Measurements from ENCODE around the gene CARD11.
A peak's percentile ranks its signal among the peaks of the same experiment; 100 is the strongest.

The CARD11 gene

DNA sequence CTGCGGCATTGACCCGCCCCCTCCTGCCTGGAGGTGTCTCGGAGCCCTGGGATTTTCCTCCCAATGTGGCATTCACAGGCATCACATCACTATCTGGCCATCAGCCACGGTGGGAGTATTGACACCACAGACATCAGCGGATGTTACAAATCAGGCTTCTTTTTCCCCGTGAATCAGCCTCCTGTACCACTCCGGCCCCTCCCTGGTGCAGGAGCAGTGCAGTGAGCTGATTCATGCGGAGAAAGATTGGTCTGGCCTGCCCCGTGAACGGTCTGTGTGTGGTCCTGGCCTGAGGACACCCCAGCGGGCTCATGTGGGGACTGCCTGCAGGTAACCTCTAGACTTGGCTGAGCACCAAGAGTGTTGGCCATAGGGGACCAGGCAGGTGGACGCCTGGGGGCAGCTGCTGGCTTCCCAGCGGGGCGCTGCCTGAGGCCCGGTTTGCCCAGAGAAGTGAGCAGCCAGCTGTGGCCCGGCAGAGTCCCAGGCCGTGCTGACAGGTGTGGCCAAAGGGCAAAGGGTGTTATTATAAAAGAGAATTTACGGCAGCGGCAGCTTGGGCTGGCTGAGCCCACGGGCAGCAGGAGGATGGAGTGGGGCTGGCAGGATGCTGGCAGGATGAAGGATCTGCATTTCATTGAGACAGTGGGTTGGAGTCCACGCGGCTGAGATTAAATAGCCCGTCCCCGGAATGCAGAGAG lies 167.5 kb downstream of the CARD11 start:
- TF ChIP-seq, protein P1, sequence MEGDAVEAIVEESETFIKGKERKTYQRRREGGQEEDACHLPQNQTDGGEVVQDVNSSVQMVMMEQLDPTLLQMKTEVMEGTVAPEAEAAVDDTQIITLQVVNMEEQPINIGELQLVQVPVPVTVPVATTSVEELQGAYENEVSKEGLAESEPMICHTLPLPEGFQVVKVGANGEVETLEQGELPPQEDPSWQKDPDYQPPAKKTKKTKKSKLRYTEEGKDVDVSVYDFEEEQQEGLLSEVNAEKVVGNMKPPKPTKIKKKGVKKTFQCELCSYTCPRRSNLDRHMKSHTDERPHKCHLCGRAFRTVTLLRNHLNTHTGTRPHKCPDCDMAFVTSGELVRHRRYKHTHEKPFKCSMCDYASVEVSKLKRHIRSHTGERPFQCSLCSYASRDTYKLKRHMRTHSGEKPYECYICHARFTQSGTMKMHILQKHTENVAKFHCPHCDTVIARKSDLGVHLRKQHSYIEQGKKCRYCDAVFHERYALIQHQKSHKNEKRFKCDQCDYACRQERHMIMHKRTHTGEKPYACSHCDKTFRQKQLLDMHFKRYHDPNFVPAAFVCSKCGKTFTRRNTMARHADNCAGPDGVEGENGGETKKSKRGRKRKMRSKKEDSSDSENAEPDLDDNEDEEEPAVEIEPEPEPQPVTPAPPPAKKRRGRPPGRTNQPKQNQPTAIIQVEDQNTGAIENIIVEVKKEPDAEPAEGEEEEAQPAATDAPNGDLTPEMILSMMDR (conservative IDR thresholded peaks at IDR 0.05) = no peak
- TF ChIP-seq ZFX (IDR thresholded peaks at IDR 0.05) = no peak
- no peak overlapping the region for H3K27ac ChIP-seq

- peak overlapping the region; percentile 62 for H3K27ac ChIP-seq
- TF ChIP-seq, protein P1 (conservative IDR thresholded peaks at IDR 0.05) = no peak
- TF ChIP-seq ZFX (IDR thresholded peaks at IDR 0.05) = no peak
Observed at GRCh38 chr7:2873686-2874551, 169.7 kb downstream of the CARD11 start.

DNA sequence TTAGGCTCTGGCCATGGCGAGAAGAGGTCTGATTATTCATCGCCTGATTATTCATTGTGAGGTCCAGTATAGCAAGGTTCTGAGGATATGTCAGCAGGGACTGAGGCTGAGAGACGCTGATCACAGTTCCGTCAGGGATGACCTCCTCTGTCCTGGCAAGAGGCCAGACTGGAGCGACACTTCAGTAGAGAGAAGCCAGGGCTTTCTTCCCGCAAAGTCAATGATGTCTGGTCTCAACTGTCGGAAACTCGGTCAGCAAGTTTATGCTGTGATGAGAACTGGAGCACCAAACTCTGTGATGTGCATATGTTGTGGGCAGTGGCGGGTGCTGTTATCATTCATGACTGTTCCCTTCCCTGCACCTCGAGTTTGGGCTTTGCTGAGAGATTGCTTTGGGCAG lies 170.5 kb downstream of the CARD11 start:
- TF ChIP-seq, protein P1 (conservative IDR thresholded peaks at IDR 0.05) = no peak
- no peak for TF ChIP-seq ZFX (IDR thresholded peaks at IDR 0.05)
- peak overlapping the region; percentile 62 for H3K27ac ChIP-seq

DNA sequence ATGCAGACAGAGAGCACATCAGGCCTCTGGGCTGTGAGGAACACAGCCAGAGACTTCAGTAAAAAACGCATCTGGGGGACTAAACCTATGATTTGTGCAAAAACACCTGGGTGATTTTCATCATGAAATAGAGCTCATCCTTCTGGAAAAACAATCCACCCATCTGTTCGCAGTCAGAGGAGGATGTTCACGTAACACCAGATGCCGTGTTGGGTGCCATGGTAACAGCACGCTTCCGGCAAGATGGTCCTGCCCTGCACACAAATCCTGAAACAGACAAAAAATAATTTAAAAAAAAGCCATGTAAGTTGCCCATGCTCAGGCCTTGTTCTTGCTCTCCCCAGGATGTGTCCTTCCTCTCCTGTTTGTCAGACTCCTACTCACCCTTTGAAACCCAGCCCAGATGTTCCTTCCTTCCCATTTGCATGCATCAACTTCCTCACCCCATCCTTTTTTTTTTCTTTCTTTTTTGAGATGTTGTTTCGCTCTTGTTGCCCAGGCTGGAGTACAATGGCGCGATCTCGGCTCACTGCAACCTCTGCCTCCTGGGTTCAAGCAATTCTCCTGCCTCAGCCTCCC lies 171.3 kb downstream of the CARD11 start:
- no peak overlapping the region; the same call in 1 of the 2 replicates for H3K27ac ChIP-seq

GRCh38 chr7:2870471-2870931 lies 173.2 kb downstream of the CARD11 start:
- TF ChIP-seq, protein P1 (conservative IDR thresholded peaks at IDR 0.05) = no peak
- no peak for TF ChIP-seq ZFX (IDR thresholded peaks at IDR 0.05)
- no peak overlapping the region for H3K27ac ChIP-seq

More for the DNA sequence above, 171.3 kb downstream of the CARD11 start:
- TF ChIP-seq, protein P1 (conservative IDR thresholded peaks at IDR 0.05) = no peak
- no peak for TF ChIP-seq ZFX (IDR thresholded peaks at IDR 0.05)

DNA sequence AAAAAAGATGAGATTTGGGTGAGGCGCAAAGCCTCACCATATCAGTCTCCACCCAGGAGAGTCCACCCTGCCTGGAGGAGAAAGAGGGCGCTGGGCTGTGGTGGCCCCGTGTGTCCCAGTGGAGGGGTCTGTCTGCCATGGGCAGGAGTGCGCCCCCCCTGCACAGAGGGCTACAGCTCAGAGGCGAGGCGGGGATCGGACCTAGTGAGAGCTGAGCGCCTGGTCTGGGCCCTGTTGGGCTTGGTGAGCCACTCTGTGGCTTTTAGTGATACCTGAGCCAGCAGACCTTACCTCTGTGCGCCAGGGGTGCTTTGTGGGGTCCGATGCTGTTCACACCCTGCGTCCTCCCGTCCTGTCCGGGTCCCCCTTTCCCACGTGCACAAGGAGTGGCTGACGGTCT lies 173.7 kb downstream of the CARD11 start:
- no peak overlapping the region for H3K27ac ChIP-seq
- TF ChIP-seq, protein P1 (conservative IDR thresholded peaks at IDR 0.05) = no peak
- TF ChIP-seq ZFX (IDR thresholded peaks at IDR 0.05) = no peak
